SKM-1 (cell line): ENCODE measurements around the gene ALDOB.
"Not testable (repeated sequence)": the region's sequence is repeated elsewhere in the genome, so short reads cannot be mapped to it uniquely, and the experiment has no call there.

ENCODE experiments used
- DNase-seq: peaks from one replicate; lab custom pipeline; 2025; ENCODE audit not compliant: unreplicated experiment; lab: John Stamatoyannopoulos, UW

Gene ALDOB

GRCh38 chr9:101388507-101388993 is 47.0 kb downstream of the ALDOB start:
- DNase-seq = no peak

GRCh38 chr9:101387871-101388506 is 47.6 kb downstream of the ALDOB start:
- DNase-seq = no peak

- not testable (repeated sequence) for DNase-seq
Measured at GRCh38 chr9:101384873-101385536, 50.6 kb downstream of the ALDOB start, which contains the start of gene BAAT. TSS of gene BAAT (minus strand) at chr9:101385006. CDS start at chr9:101371404, 13,602 bp downstream.

GRCh38 chr9:101383361-101383760 is 52.2 kb downstream of the ALDOB start:
- DNase-seq = no peak

- DNase-seq = no peak
Measured at GRCh38 chr9:101381833-101382342, 53.7 kb downstream of the ALDOB start.

GRCh38 chr9:101381118-101381517 is 54.5 kb downstream of the ALDOB start:
- no peak for DNase-seq

GRCh38 chr9:101380295-101380694 is 55.3 kb downstream of the ALDOB start:
- DNase-seq = no peak

GRCh38 chr9:101376111-101376848 is 59.3 kb downstream of the ALDOB start:
- DNase-seq = no peak

GRCh38 chr9:101375546-101375945 is 60.0 kb downstream of the ALDOB start:
- DNase-seq = no peak

- DNase-seq = no peak
Measured at GRCh38 chr9:101372327-101373118, 63.1 kb downstream of the ALDOB start.

- DNase-seq = no peak
Measured at GRCh38 chr9:101371813-101372212, 63.8 kb downstream of the ALDOB start.
